Tibial artery (tissue), 4 donors: ENCODE data around the gene SFMBT1.

Source experiments
- DNase-seq, 2 donors: peaks; one replicate each; pipeline ENCODE4 v3.0.0-alpha.2; 2019
- H3K27ac ChIP-seq, 2 donors: fragments of 200-600 bp; sonication (generic) in 1 of 2; 1 replicate in 1 of 2; 2 replicates in 1 of 2; pipeline ENCODE4 v1.5.1; 2018 to 2019; ENCODE audit warnings: mild to moderate bottlenecking in 1 of 2
- H3K27me3 ChIP-seq, 2 donors: fragments of 200-600 bp; sonication (generic) in 1 of 2; one replicate each; pipeline versions ENCODE4 v1.5.1 to v1.6.0; 2016 to 2019
- H3K36me3 ChIP-seq, 3 donors: fragments of 200-600 bp; sonication (generic) in 2 of 3; one replicate each; pipeline ENCODE4 v1.5.1; 2016 to 2019; ENCODE audit warnings: mild to moderate bottlenecking in 2 of 3
- H3K4me1 ChIP-seq, 4 donors: fragments of 200-600 bp; sonication (generic) in 2 of 4; 1 replicate in 3 of 4; 2 replicates in 1 of 4; pipeline ENCODE4 v1.5.1; 2016 to 2019
- H3K4me3 ChIP-seq, 2 donors: fragments of 200-600 bp; sonication (generic) in 1 of 2; 1 replicate in 1 of 2; 2 replicates in 1 of 2; pipeline ENCODE4 v1.5.1; 2018 to 2019; ENCODE audit warnings: mild to moderate bottlenecking in 2 of 2
- H3K9me3 ChIP-seq, 3 donors: fragments of 200-600 bp; sonication (generic) in 1 of 3; one replicate each; pipeline ENCODE4 v1.5.1; 2016 to 2019
- CTCF ChIP-seq, 2 experiments: fragments of 200-600 bp in 1 of 2; fragments of 450-650 bp in 1 of 2; IDR thresholded peaks; one replicate each; pipeline ENCODE4 v1.5.1; 2017 to 2019; ENCODE audit warnings: antibody characterized with exemption in 2 of 2, mild to moderate bottlenecking in 1 of 2, moderate library complexity in 1 of 2
- intact Hi-C: fragments of 100-400 bp; cut with DNase I; formaldehyde crosslinking; loops from one replicate; pipeline ENCODE4 v1.15.0; 2023; ENCODE audit warnings: low total_unique reads

Gene SFMBT1

GRCh38 chr3:52870471-52870870, 175.4 kb downstream of the SFMBT1 start:
- H3K27me3 ChIP-seq = no peaks in the 10 kb centered on the region
- H3K27ac ChIP-seq = no peak overlapping the region
- peaks cover 0 to 18% (median 2%) of the 10 kb centered on the region in 4 donors for H3K4me1 ChIP-seq
- TF ChIP-seq CTCF (IDR thresholded peaks at IDR 0.05) = no peak
- intact Hi-C loops = no loop called here
- no peaks in the 10 kb centered on the region for H3K9me3 ChIP-seq
- DNase-seq = no peak
- peaks cover 0 to 5% (median 0%) of the 10 kb centered on the region in 3 donors for H3K36me3 ChIP-seq
- no peak overlapping the region for H3K4me3 ChIP-seq

GRCh38 chr3:52866427-52866826, 179.4 kb downstream of the SFMBT1 start:
- Histone ChIP-seq H3K27me3 (no peaks in the 10 kb centered on the region), H3K4me1 (no peaks in the 10 kb centered on the region), H3K36me3 (peaks cover 0 to 5% (median 5%) of the 10 kb centered on the region in 3 donors), H3K9me3 (no peaks in the 10 kb centered on the region), H3K4me3 (no peak overlapping the region), H3K27ac (no peak overlapping the region)
- TF ChIP-seq CTCF (IDR thresholded peaks at IDR 0.05) = no peak
- no peak for DNase-seq
- intact Hi-C loops = no loop called here

GRCh38 chr3:52865994-52866393, 179.9 kb downstream of the SFMBT1 start:
- TF ChIP-seq CTCF (IDR thresholded peaks at IDR 0.05) = no peak
- intact Hi-C loops = no loop called here
- H3K27ac ChIP-seq = no peak overlapping the region
- H3K36me3 ChIP-seq = peaks cover 0 to 10% (median 5%) of the 10 kb centered on the region in 3 donors
- H3K4me3 ChIP-seq = no peak overlapping the region
- H3K4me1 ChIP-seq = no peaks in the 10 kb centered on the region
- no peak for DNase-seq
- H3K27me3 ChIP-seq = no peaks in the 10 kb centered on the region
- no peaks in the 10 kb centered on the region for H3K9me3 ChIP-seq

GRCh38 chr3:52860424-52860768, 185.5 kb downstream of the SFMBT1 start:
- no peak overlapping the region for H3K27ac ChIP-seq
- no peaks in the 10 kb centered on the region for H3K9me3 ChIP-seq
- intact Hi-C loops = no loop called here

GRCh38 chr3:52859686-52860423, 186.0 kb downstream of the SFMBT1 start:
- Histone ChIP-seq H3K27ac (no peak overlapping the region), H3K4me1 (no peaks in the 10 kb centered on the region), H3K27me3 (no peaks in the 10 kb centered on the region), H3K9me3 (no peaks in the 10 kb centered on the region), H3K36me3 (peaks cover 0 to 24% (median under 1%) of the 10 kb centered on the region in 3 donors), H3K4me3 (no peak overlapping the region)
- no peak for DNase-seq
- intact Hi-C loops = loop anchor here (10.0 kb wide), 1 partner anchor 215 kb away; no protein-coding TSS in a partner anchor
- no peak for TF ChIP-seq CTCF (IDR thresholded peaks at IDR 0.05)

More at GRCh38 chr3:52860424-52860768, 185.5 kb downstream of the SFMBT1 start:
- H3K4me1 ChIP-seq = no peaks in the 10 kb centered on the region
- H3K27me3 ChIP-seq = no peaks in the 10 kb centered on the region
- DNase-seq = no peak
- H3K36me3 ChIP-seq = peaks cover 0 to 19% (median 0%) of the 10 kb centered on the region in 3 donors
- no peak for TF ChIP-seq CTCF (IDR thresholded peaks at IDR 0.05)
- H3K4me3 ChIP-seq = no peak overlapping the region
